Neural progenitor cell (in vitro differentiated cells): ENCODE results near the gene DVL1. TPM values are rescaled to one million over a fixed set of nuclear protein-coding genes. Genes with fewer than 3 reads are reported as not detected.

ENCODE experiments used
- DNase-seq: peaks from one replicate; pipeline ENCODE4 v3.0.0-alpha.2; 2016; ENCODE audit warnings: low spot score
- H2AFZ ChIP-seq: fragments of 200-600 bp; sonication (generic); replicated peaks from 2 replicates; pipeline ENCODE4 v1.6.1; 2016; ENCODE audit warnings: antibody characterized with exemption
- H3F3A ChIP-seq: fragments of 200-600 bp; sonication (generic); 2 replicates; pipeline ENCODE4 v1.6.1; 2016; ENCODE audit warnings: antibody characterized with exemption, low read depth
- H3K27ac ChIP-seq: fragments of 200-600 bp; sonication (generic); 2 replicates; pipeline ENCODE4 v1.5.1; 2016; ENCODE audit warnings: mild to moderate bottlenecking
- H3K27me3 ChIP-seq: fragments of 200-600 bp; sonication (generic); 2 replicates; pipeline ENCODE4 v1.6.1; 2016; ENCODE audit warnings: mild to moderate bottlenecking, moderate library complexity
- H3K36me3 ChIP-seq: fragments of 200-600 bp; sonication (generic); 2 replicates; pipeline ENCODE4 v1.5.1; 2016
- H3K4me1 ChIP-seq: fragments of 200-600 bp; sonication (generic); 2 replicates; pipeline ENCODE4 v1.6.1; 2016; ENCODE audit warnings: mixed run types
- H3K4me2 ChIP-seq: fragments of 200-600 bp; sonication (generic); 2 replicates; pipeline ENCODE4 v1.6.1; 2016
- H3K4me3 ChIP-seq: fragments of 200-600 bp; sonication (generic); 2 replicates; pipeline ENCODE4 v1.5.1; 2016
- H3K79me2 ChIP-seq: fragments of 200-600 bp; sonication (generic); 2 replicates; pipeline ENCODE4 v1.6.1; 2016; ENCODE audit warnings: low read depth
- H3K9ac ChIP-seq: fragments of 200-600 bp; sonication (generic); 2 replicates; pipeline ENCODE4 v1.6.1; 2016
- H3K9me3 ChIP-seq: fragments of 200-600 bp; sonication (generic); 2 replicates; pipeline ENCODE4 v1.5.1; 2016; ENCODE audit warnings: low read depth
- H4K20me1 ChIP-seq: fragments of 200-600 bp; sonication (generic); 2 replicates; pipeline ENCODE4 v1.6.1; 2016; ENCODE audit warnings: low read depth
- H3K27ac Mint-ChIP-seq: 3 replicates; pipeline ENCODE4 v1.8.0; 2021; ENCODE audit warnings: mixed read lengths
- H3K27me3 Mint-ChIP-seq: 2 replicates; pipeline ENCODE4 v1.8.0; 2022; ENCODE audit warnings: low read depth, mild to moderate bottlenecking, inconsistent platforms, moderate library complexity, mixed read lengths; ENCODE audit not compliant: insufficient read depth
- H3K36me3 Mint-ChIP-seq: 3 replicates; pipeline ENCODE4 v1.8.0; 2021; ENCODE audit warnings: mixed read lengths
- H3K4me1 Mint-ChIP-seq: 3 replicates; pipeline ENCODE4 v1.8.0; 2021; ENCODE audit warnings: mixed read lengths
- H3K4me3 Mint-ChIP-seq: 3 replicates; pipeline ENCODE4 v1.8.0; 2021; ENCODE audit warnings: mild to moderate bottlenecking, moderate library complexity, mixed read lengths
- H3K9me3 Mint-ChIP-seq: 3 replicates; pipeline ENCODE4 v1.8.0; 2020; ENCODE audit warnings: mixed read lengths
- CTCF ChIP-seq: fragments of 200-600 bp; sonication (generic); IDR thresholded peaks from 2 replicates; pipeline ENCODE4 v1.5.1; 2017; ENCODE audit warnings: antibody characterized with exemption, mild to moderate bottlenecking
- EZH2 ChIP-seq: fragments of 200-600 bp; sonication (generic); IDR thresholded peaks from 2 replicates; pipeline ENCODE4 v1.6.1; 2017; ENCODE audit warnings: antibody characterized with exemption, mild to moderate bottlenecking, moderate library complexity
- EZH2phosphoT487 ChIP-seq: fragments of 200-600 bp; sonication (generic); IDR thresholded peaks from 2 replicates; pipeline ENCODE4 v1.6.1; 2017; ENCODE audit warnings: antibody characterized with exemption
- total RNA-seq: library from RNA; depleted of rRNA; stranded (reverse); fragments of >200 nt; gene quantifications from 2 replicates; pipeline ENCODE4 v1.2.3, GENCODE V29; 2015; ENCODE audit warnings: low replicate concordance

The DVL1 gene
- total RNA-seq, 1 donor from 2014 or later: 14.5 TPM

- H3K9ac ChIP-seq: no peak overlapping the region
Measured at GRCh38 chr1:1303736-1304135, 45.5 kb downstream of the DVL1 start.

GRCh38 chr1:1302951-1303509, 46.2 kb downstream of the DVL1 start:
- Mint-ChIP-seq H3K36me3 (no peaks in the 10 kb centered on the region), H3K9me3 (no peaks in the 10 kb centered on the region), H3K27ac (no peak overlapping the region), H3K4me3 (no peak overlapping the region), H3K4me1 (peaks cover 18% of the 10 kb centered on the region), H3K27me3 (peaks cover 4% of the 10 kb centered on the region)
- Histone ChIP-seq H3K27me3 (no peaks in the 10 kb centered on the region), H3K4me2 (no peak overlapping the region), H3K9me3 (no peaks in the 10 kb centered on the region), H3K4me1 (peaks cover 27% of the 10 kb centered on the region), H3K9ac (no peak overlapping the region), H3F3A (peaks cover 12% of the 10 kb centered on the region), H3K36me3 (no peaks in the 10 kb centered on the region), H3K79me2 (peaks cover 5% of the 10 kb centered on the region), H3K27ac (no peak overlapping the region), H3K4me3 (no peak overlapping the region), H4K20me1 (peaks cover 57% of the 10 kb centered on the region), H2AFZ (no peak overlapping the region)
- TF ChIP-seq CTCF (no peak), EZH2phosphoT487 (no peak), EZH2 (no peak)
- no peak for DNase-seq

More at GRCh38 chr1:1303736-1304135, 45.5 kb downstream of the DVL1 start:
- Mint-ChIP-seq H3K27ac (no peak overlapping the region), H3K4me3 (no peak overlapping the region), H3K9me3 (no peaks in the 10 kb centered on the region), H3K27me3 (peaks cover 4% of the 10 kb centered on the region), H3K36me3 (no peaks in the 10 kb centered on the region), H3K4me1 (peaks cover 18% of the 10 kb centered on the region)
- Histone ChIP-seq H3F3A (peaks cover 13% of the 10 kb centered on the region), H3K4me2 (no peak overlapping the region), H3K36me3 (no peaks in the 10 kb centered on the region), H3K9me3 (no peaks in the 10 kb centered on the region), H3K79me2 (peaks cover 5% of the 10 kb centered on the region), H4K20me1 (peaks cover 56% of the 10 kb centered on the region), H3K27ac (no peak overlapping the region), H2AFZ (no peak overlapping the region), H3K4me1 (peaks cover 27% of the 10 kb centered on the region), H3K27me3 (peaks cover 1% of the 10 kb centered on the region), H3K4me3 (no peak overlapping the region)
- no peak for DNase-seq
- no peak for TF ChIP-seq EZH2
- no peak for TF ChIP-seq CTCF
- TF ChIP-seq EZH2phosphoT487: no peak

- H3K36me3 Mint-ChIP-seq: no peaks in the 10 kb centered on the region
- H4K20me1 ChIP-seq: peaks cover 57% of the 10 kb centered on the region
Measured at GRCh38 chr1:1302006-1302430, 47.2 kb downstream of the DVL1 start.

More at GRCh38 chr1:1302006-1302430, 47.2 kb downstream of the DVL1 start:
- Histone ChIP-seq H3K9ac (no peak overlapping the region), H3K4me3 (no peak overlapping the region), H3K36me3 (no peaks in the 10 kb centered on the region), H3K4me2 (no peak overlapping the region), H3F3A (peaks cover 11% of the 10 kb centered on the region), H3K79me2 (peaks cover 5% of the 10 kb centered on the region), H3K27me3 (no peaks in the 10 kb centered on the region), H2AFZ (no peak overlapping the region), H3K4me1 (peaks cover 24% of the 10 kb centered on the region), H3K9me3 (no peaks in the 10 kb centered on the region), H3K27ac (no peak overlapping the region)
- DNase-seq: no peak
- Mint-ChIP-seq H3K4me1 (peaks cover 17% of the 10 kb centered on the region), H3K27me3 (peaks cover 4% of the 10 kb centered on the region), H3K9me3 (no peaks in the 10 kb centered on the region), H3K27ac (no peak overlapping the region), H3K4me3 (no peak overlapping the region)
- no peak for TF ChIP-seq EZH2
- no peak for TF ChIP-seq EZH2phosphoT487
- peak; percentile 59 for TF ChIP-seq CTCF
